Pancreas (tissue), 10 donors: ENCODE measurements around the gene FKBP5. TPM values are rescaled to one million over a fixed set of nuclear protein-coding genes. Genes with fewer than 3 reads are reported as not detected.
A peak's percentile ranks its signal among the peaks of the same experiment; 100 is the strongest.

Experiments used
- ATAC-seq, 4 donors: fragments of 200-7000 bp; cut with Tn5 transposase; one replicate each; pipeline versions ENCODE4 v1.8.0 to v1.9.1; 2020; ENCODE audit warnings: mild to moderate bottlenecking in 4 of 4, moderate library complexity in 4 of 4
- DNase-seq, 6 donors: peaks; one replicate each; pipeline ENCODE4 v3.0.0-alpha.2; 2020
- FAIRE-seq: peaks from 2 replicates; lab custom pipeline; 2012; peaks lifted over from hg19 to GRCh38; lab: Jason Lieb, UNC
- H3K27ac ChIP-seq, 4 donors: fragments of 200-600 bp; sonication (generic); 1 replicate in 3 of 4; 2 replicates in 1 of 4; pipeline versions ENCODE4 v1.5.0 to v1.8.0; 2020
- H3K27me3 ChIP-seq, 4 donors: fragments of 200-600 bp; one replicate each; pipeline ENCODE4 v1.8.0; 2021
- H3K36me3 ChIP-seq, 3 donors: fragments of 200-600 bp; sonication (generic) in 1 of 3; one replicate each; pipeline versions ENCODE4 v1.5.0 to v1.8.0; 2020 to 2021
- H3K4me1 ChIP-seq, 3 donors: fragments of 200-600 bp; one replicate each; pipeline ENCODE4 v1.8.0; 2021
- H3K4me3 ChIP-seq, 4 donors: fragments of 200-600 bp; sonication (generic) in 2 of 4; one replicate each; pipeline versions ENCODE4 v1.5.0 to v1.8.0; 2020 to 2021
- H3K9me3 ChIP-seq, 4 donors: fragments of 200-600 bp; one replicate each; pipeline ENCODE4 v1.8.0; 2021
- WGBS, 2 donors: extraction: QIAGEN DNeasy Blood & Tissue Kit; methylation state at CpG; one replicate each; pipeline ENCODE4 v1.1.7; 2013; 5-methylcytosine and 5-hydroxymethylcytosine counted together
- intact Hi-C, 3 donors: fragments of 100-400 bp; cut with DNase I; formaldehyde crosslinking; loops; one replicate each; pipeline versions ENCODE4 v1.11.1 to v1.14.2; 2022
- polyA plus RNA-seq, 2 donors: library from polyadenylated mRNA; stranded (reverse); fragments of 200-250 nt; gene quantifications; one replicate each; pipeline ENCODE4 v1.2.3, GENCODE V29; 2013
- total RNA-seq, 6 donors: library from RNA; stranded (reverse); fragmentation: NEBNext Ultra II Directional in 4 of 6; extraction: Animal tissue kit (Norgen Biotek cat#: 25700) in 4 of 6; gene quantifications; one replicate each; pipeline versions ENCODE4 v1.2.1 to v1.2.4, GENCODE V29; 2021 to 2023
- TF ChIP-seq, protein P1 (sequence below), 4 donors: fragments of 200-600 bp; sonication (generic) in 3 of 4; IDR thresholded peaks; one replicate each; pipeline versions ENCODE4 v1.5.0 to v1.8.0; 2021; ENCODE audit warnings: antibody characterized with exemption in 4 of 4
- donor health status: healthy with polysubstance abuse.
- donor health status: DM: no; HTN: no; CAD: no; lungs with moderate emphysema.
- donor health status: DM: no; HTN: no; CAD: no.
- donor health status: control.
- donor health status: control.
- donor health status: Bipolar disorder and iron deficiency.
- donor health status: DM: yes; HTN: yes; CAD: no.
- donor health status: DM: no; HTN: no; CAD: no.
- donor health status: DM: no; HTN: no; CAD: no.
- donor health status: DM: yes; HTN: yes; CAD: no.

The FKBP5 gene
- total and polyA plus RNA-seq, 8 donors = 13.0 to 78.4 (median 50.3) TPM

DNA sequence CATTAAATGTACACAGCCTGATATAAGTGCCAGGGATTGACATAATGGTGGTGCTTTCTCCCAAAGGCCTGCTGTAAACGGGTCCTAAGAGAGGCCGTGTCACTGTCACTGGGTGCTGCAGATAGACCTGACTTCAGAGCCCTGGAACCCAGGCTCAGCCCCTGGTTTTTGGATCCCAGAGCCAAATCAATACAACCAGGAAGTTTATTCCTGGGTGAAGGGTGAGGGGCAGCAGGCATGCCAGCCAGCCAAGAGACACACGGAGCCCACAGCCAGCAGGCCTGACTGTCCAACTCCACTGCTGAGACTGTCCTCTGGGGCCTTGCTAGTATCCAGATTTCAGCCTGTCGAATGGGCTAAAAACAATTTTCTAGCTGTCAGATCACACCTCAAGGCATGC lies 35.3 kb upstream of the FKBP5 start:
- WGBS, 2 donors = 53 to 63% methylated on average over 4 of the region's 4 CpGs
- no peak for ATAC-seq
- TF ChIP-seq, protein P1, sequence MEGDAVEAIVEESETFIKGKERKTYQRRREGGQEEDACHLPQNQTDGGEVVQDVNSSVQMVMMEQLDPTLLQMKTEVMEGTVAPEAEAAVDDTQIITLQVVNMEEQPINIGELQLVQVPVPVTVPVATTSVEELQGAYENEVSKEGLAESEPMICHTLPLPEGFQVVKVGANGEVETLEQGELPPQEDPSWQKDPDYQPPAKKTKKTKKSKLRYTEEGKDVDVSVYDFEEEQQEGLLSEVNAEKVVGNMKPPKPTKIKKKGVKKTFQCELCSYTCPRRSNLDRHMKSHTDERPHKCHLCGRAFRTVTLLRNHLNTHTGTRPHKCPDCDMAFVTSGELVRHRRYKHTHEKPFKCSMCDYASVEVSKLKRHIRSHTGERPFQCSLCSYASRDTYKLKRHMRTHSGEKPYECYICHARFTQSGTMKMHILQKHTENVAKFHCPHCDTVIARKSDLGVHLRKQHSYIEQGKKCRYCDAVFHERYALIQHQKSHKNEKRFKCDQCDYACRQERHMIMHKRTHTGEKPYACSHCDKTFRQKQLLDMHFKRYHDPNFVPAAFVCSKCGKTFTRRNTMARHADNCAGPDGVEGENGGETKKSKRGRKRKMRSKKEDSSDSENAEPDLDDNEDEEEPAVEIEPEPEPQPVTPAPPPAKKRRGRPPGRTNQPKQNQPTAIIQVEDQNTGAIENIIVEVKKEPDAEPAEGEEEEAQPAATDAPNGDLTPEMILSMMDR (IDR thresholded peaks at IDR 0.05) = no peak
- no peak for DNase-seq
- intact Hi-C loops = no loop called here
- Histone ChIP-seq H3K4me1 (peaks cover 32 to 58% (median 55%) of the 10 kb centered on the region in 3 donors), H3K36me3 (no peaks in the 10 kb centered on the region), H3K4me3 (no peak overlapping the region), H3K27ac (peak overlapping the region in 1 of 4 donors; percentile 99), H3K27me3 (no peaks in the 10 kb centered on the region), H3K9me3 (no peaks in the 10 kb centered on the region)
- no peak for FAIRE-seq

DNA sequence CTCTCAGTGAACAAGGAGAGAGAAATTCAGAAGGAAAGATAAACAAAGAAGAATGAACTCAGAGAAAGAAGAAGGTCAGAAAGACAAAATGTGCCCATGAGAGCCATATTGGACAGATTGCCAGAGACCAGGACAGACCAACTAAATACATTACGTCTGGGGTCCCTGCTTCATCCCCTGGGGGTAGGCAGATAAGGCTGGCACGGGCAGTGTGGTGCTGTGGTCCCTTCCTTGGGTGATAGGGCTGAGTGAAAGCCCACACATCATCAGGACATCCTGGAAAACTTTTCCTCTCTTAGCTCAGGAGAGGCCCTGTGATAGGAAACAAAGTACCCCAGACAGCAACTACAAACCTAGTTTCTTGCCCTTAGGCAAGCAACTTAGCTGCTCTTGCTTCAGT lies 34.9 kb upstream of the FKBP5 start:
- DNase-seq (no peak), FAIRE-seq (no peak), ATAC-seq (no peak)
- 95 to 96% methylated on average over 2 of the region's 2 CpGs for WGBS, 2 donors
- peaks cover 27 to 54% (median 51%) of the 10 kb centered on the region in 3 donors for H3K4me1 ChIP-seq
- no peaks in the 10 kb centered on the region for H3K9me3 ChIP-seq
- no peaks in the 10 kb centered on the region for H3K36me3 ChIP-seq
- H3K27ac ChIP-seq = peak overlapping the region in 1 of 4 donors; percentile 99
- no peaks in the 10 kb centered on the region for H3K27me3 ChIP-seq
- intact Hi-C loops = no loop called here
- no peak overlapping the region for H3K4me3 ChIP-seq
- TF ChIP-seq, protein P1 (IDR thresholded peaks at IDR 0.05) = no peak

DNA sequence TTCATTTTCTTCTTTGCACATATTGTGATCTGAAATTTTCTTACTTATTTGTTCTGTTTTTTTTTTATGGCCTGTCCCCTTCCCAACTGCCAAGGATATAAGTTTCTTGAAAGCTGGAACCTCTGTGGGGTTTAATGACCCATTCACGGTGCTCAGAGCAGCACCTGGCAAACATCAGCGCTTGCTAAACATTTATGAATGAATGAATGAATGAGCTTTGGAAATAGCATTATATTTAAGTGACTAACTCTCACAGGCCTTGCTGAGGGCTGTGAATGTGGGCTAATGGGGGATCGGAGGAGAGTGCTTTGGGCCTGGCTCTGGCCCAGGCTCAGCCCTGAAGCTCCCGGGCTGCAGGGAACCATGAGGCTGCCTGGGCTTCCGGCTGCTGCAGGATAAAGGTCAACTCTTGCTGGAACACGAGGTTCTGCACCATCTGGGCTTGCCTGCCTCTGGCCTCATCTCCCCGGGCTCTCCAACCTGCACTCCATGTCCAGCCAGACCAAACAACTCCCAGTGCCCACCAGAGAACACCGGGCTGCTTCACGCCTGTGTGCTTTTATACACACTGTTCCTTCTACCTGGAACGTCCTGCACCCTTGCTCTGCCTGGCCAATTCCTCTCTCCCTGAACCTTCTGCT lies 33.5 kb upstream of the FKBP5 start:
- peak in 3 of 6 donors; percentile 56 to 77 (median 64) for DNase-seq
- H3K27me3 ChIP-seq = no peaks in the 10 kb centered on the region
- 43 to 45% methylated on average over 10 of the region's 10 CpGs for WGBS, 2 donors
- intact Hi-C loops = no loop called here
- ATAC-seq = peak in 2 of 4 donors; percentile 14 to 45
- no peak overlapping the region for H3K4me3 ChIP-seq
- H3K4me1 ChIP-seq = peaks cover 26 to 46% (median 43%) of the 10 kb centered on the region in 3 donors
- no peak for FAIRE-seq
- no peaks in the 10 kb centered on the region for H3K9me3 ChIP-seq
- H3K36me3 ChIP-seq = no peaks in the 10 kb centered on the region
- no peak overlapping the region for H3K27ac ChIP-seq
- TF ChIP-seq, protein P1 (IDR thresholded peaks at IDR 0.05) = no peak

DNA sequence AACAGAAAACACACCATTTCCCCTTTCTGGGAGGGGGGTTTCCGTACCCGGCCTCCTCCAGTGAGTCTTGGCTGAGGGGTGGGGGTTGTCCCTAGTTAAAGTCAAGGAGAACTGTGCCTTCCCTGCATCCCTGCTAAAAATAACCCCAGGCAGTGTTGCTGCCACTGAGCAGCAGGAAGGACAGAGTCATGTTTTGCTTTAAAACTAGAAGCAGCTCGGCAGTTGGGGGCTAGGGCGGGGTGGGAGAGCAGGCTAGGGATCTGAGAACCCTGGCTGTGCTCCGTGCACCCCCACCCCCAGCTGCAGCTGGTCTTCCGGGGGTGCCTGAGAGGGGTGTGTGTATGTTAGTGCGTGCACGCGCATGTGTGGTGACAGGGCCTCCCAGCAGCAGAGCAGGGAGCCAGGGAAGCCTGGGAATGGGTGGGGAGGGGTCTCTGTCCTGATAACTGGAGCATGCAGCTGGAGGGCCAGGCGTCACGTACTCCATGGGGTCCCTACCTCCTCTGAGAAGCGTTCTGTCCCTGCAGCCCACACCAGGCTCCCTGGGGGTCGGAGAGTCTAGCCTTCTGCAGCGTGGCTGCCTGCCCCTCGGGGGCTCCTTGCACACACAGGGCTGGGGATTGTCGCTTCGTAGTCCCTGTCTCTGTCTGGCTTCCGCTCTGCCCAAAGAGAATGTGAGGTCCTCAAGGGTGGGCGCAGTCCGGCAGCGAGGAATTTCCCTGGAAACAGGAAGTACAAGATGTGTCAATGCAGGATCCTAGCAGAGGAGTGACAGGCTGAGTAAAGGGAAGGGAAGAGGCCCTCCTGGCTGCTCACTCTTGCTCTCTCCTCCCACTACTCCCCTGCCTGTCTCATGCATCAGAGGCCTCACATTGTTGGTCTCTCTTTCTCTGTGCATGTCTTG lies 31.4 kb upstream of the FKBP5 start:
- FAIRE-seq (no peak), ATAC-seq (peak in 2 of 4 donors; percentile 45 to 65), DNase-seq (peak in 1 of 6 donors; percentile 53)
- 74 to 79% methylated on average over 20 to 21 of the region's 21 CpGs for WGBS, 2 donors
- no peak overlapping the region for H3K4me3 ChIP-seq
- H3K36me3 ChIP-seq = no peaks in the 10 kb centered on the region
- intact Hi-C loops = no loop called here
- H3K27me3 ChIP-seq = no peaks in the 10 kb centered on the region
- TF ChIP-seq, protein P1 (IDR thresholded peaks at IDR 0.05) = no peak
- H3K4me1 ChIP-seq = peaks cover 18 to 28% (median 22%) of the 10 kb centered on the region in 3 donors
- H3K27ac ChIP-seq = peak overlapping the region in 2 of 4 donors; percentile 23 to 48
- H3K9me3 ChIP-seq = no peaks in the 10 kb centered on the region
